IPS DF 19.7 (cell line): Measurements from ENCODE around the gene ENPP6.

ENCODE experiments used
- DNase-seq: peaks from one replicate; pipeline ENCODE4 v3.0.0-alpha.2; 2013; ENCODE audit warnings: low read depth, low spot score

Gene ENPP6

GRCh38 chr4:184217634-184218033 is at the start of gene ENPP6:
TSS of gene ENPP6 (minus strand) at chr4:184217873. CDS start at chr4:184217819, 54 bp downstream.
- no peak for DNase-seq

- DNase-seq = no peak
Observed at GRCh38 chr4:184267206-184267608, 49.5 kb upstream of the ENPP6 start.

- DNase-seq = no peak
Observed at GRCh38 chr4:184265546-184266351, 48.1 kb upstream of the ENPP6 start.

GRCh38 chr4:184263910-184264732 is 46.4 kb upstream of the ENPP6 start:
- peak; percentile 61 for DNase-seq

GRCh38 chr4:184263461-184263860 is 45.8 kb upstream of the ENPP6 start:
- DNase-seq = no peak

GRCh38 chr4:184262901-184263300 is 45.2 kb upstream of the ENPP6 start:
- no peak for DNase-seq

- no peak for DNase-seq
Observed at GRCh38 chr4:184261246-184261645, 43.6 kb upstream of the ENPP6 start.

- DNase-seq = no peak
Observed at GRCh38 chr4:184259866-184260265, 42.2 kb upstream of the ENPP6 start.

- DNase-seq = no peak
Observed at GRCh38 chr4:184259081-184259480, 41.4 kb upstream of the ENPP6 start.

GRCh38 chr4:184255871-184256642 is 38.4 kb upstream of the ENPP6 start:
- DNase-seq = no peak

- DNase-seq = no peak
Observed at GRCh38 chr4:184255361-184255760, 37.7 kb upstream of the ENPP6 start.

- no peak for DNase-seq
Observed at GRCh38 chr4:184253072-184253420, 35.4 kb upstream of the ENPP6 start.

GRCh38 chr4:184252136-184253071 is 34.7 kb upstream of the ENPP6 start:
- no peak for DNase-seq

GRCh38 chr4:184251670-184251980 is 34.0 kb upstream of the ENPP6 start:
- no peak for DNase-seq

- peak; percentile 45 for DNase-seq
Observed at GRCh38 chr4:184250795-184251669, 33.4 kb upstream of the ENPP6 start.

GRCh38 chr4:184248216-184248615 is 30.5 kb upstream of the ENPP6 start:
- DNase-seq = no peak

- DNase-seq = no peak
Observed at GRCh38 chr4:184247421-184247820, 29.7 kb upstream of the ENPP6 start.

- no peak for DNase-seq
Observed at GRCh38 chr4:184246426-184246825, 28.8 kb upstream of the ENPP6 start.

- DNase-seq = no peak
Observed at GRCh38 chr4:184238072-184238745, 20.5 kb upstream of the ENPP6 start.

- no peak for DNase-seq
Observed at GRCh38 chr4:184237612-184238011, 19.9 kb upstream of the ENPP6 start.
